GM19035 (cell line): ENCODE measurements around the gene MYH7.
"Not testable (repeated sequence)": the region's sequence is repeated elsewhere in the genome, so short reads cannot be mapped to it uniquely, and the experiment has no call there.

Experiments
- ATAC-seq: cut with Tn5 transposase; IDR thresholded peaks from one replicate; pipeline ENCODE4 v1.9.1; 2021; ENCODE audit not compliant: unreplicated experiment

Gene MYH7

DNA sequence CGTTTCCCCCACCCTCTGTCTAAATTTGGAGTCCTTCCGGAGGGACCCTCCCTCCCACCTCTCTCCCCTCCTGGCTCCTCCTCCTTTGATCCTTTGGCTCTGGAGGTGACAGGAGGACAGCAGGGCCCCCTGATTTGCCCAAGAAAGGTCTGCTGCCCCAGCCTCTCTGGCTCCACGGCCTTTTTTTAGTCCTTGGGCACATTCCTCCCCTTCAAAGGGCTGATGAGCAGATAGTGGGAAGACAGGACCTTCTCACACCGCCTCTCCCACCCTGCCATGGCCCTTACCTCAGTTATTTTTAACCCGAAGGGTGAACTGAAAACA is 27.2 kb downstream of the MYH7 start:
- no peak for ATAC-seq

GRCh38 chr14:23407516-23408306 is 27.7 kb downstream of the MYH7 start, which contains the start of gene MYH6:
Gene MYH6 (minus strand): TSS chr14:23408273. CDS start chr14:23407223, 1,050 bp downstream.
- ATAC-seq = no peak

- ATAC-seq = no peak
These were observed 28.6 kb downstream of the MYH7 start for GRCh38 chr14:23406725-23407355.

DNA sequence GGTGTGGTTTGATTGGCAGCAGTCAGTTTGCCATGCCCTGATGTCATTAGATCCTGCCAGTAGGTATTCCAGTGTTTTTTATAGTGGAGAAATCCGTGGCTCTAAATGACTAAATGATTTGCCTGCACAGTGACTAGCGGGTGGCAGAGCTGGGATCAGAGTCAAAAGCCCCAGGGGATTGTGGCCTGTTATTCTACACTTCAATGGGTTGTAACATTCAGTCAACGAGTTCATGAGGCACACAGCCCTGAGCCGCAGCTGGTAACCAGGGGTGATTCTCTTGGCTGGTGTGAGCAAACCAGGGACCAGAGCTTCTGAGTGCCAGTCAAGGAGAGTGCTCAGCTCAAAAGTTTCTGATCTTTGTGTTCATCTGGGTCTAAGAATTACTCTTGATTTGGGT is 29.2 kb downstream of the MYH7 start:
- ATAC-seq = no peak

GRCh38 chr14:23405516-23406025 is 29.9 kb downstream of the MYH7 start:
- no peak for ATAC-seq

DNA sequence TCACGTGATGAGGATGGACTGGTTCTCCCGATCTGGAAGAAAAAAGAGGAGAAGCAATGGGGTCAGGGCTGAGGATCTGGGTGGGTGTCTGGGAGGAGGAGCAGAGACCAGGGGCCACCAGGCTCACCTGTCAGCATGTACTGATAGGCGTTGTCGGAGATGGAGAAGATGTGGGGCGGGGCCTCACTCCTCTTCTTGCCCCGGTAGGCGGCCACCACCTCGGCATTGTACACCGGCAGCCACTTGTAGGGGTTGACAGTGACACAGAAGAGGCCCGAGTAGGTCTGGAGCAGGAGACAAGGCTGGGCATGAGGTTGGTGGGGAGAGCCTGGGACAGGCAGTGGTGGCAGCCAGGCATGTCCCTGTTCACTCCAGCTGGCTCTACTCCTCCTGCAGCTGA is 30.4 kb downstream of the MYH7 start:
- ATAC-seq = no peak

GRCh38 chr14:23404331-23404900 is 31.0 kb downstream of the MYH7 start:
- ATAC-seq = no peak

- ATAC-seq = no peak
These were observed 31.6 kb downstream of the MYH7 start for GRCh38 chr14:23403908-23404307.

GRCh38 chr14:23403139-23403438 is 32.4 kb downstream of the MYH7 start:
- ATAC-seq = no peak

DNA sequence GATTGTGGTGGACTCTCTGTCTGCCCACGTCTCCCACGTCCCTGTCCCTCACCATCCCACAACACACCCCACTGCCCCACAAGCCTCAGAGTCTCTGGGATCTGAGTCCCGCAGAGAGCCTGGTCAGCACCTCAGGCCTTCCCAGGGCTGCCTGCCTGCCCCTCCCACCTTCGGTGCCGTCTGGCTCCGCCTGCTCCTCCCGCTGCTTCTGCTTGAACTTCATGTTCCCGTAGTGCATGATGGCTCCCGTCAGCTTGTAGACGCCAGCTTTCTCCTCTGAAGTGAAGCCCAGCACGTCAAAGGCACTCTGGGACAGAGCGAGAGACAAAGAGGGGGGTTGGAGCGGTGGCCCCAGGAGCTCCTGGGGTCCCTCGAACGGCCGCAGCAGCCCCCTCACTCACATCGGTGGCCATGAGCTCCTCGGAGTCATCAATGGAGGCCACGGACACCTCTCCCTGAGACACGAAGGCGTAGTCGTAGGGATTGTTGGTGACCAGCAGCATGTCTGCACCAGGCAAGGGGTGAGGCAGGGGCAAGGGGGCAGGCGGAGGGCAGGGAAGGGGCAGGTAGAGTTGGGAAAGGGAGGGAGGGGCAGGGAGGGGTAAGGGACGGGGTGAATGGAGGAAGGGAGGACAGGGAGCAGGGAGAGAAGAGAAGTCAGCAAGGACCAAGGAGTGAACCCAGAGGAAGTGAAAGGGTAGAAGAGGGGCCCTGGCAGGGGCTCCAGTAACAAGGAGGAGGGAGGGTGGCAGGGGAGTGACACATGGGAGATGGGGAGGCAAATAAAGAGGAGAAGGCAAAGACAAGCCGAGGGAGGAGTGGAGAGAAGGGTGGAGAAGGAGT is 32.9 kb downstream of the MYH7 start:
- ATAC-seq = no peak

DNA sequence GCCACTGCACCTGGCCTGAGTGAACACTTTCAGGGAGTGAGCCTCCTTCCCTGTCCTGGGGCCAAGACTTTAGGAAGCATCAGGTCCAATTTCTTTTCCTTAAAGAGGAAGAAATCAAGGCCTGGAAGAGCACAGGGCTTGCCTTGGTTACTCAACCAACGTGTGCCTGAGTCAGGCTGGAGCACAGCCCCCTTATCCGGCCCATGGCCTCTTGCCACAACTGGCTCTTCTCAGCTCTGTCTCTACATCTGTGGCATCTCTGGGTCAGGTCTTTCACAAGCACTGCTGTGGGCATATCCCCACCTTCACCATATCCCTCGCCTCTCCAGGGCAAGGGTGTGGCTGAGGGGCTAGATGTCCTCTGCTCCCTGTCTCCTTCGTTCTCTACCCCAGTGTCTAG is 34.2 kb downstream of the MYH7 start:
- no peak for ATAC-seq

- not testable (repeated sequence) for ATAC-seq
These were observed 34.8 kb downstream of the MYH7 start for GRCh38 chr14:23400496-23401149.

DNA sequence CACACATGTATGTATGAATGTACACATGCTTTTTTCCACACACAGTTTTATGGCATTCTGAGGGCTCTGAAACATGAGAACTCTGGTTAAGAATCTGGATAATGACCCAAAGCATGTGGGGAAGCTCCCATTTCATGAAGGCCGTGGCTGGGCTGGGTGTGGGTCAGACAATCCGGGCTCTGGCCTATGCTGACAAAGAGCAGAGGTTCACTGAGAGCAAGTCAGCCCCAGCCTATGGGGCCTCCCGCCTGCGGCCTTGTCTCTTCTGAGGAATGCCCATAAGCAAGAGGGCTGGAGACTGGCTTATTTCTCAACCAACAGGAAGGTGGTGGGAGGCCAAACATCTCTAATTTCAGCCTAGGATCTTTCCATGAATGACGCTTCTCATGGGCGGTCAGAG is 35.9 kb downstream of the MYH7 start:
- no peak for ATAC-seq

DNA sequence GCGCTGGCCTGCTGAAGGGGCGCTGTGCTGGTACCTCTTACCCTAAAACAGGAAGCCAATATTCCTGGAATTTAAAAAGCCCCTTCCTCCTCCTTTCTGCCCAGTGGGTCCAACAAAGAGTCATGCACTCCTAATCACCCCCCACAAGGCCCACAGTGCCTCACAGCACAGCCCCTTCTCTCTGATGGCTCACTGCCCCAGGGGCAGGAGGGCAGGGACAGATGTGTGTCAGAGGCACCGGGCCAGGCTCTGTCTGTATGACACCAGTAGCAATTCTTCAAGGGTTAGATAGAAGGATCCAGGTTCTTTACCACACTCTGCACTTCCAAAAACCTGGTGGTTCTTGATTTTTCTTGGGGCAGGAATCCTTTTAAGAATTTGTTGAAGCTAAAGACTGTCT is 36.3 kb downstream of the MYH7 start:
- ATAC-seq = no peak

DNA sequence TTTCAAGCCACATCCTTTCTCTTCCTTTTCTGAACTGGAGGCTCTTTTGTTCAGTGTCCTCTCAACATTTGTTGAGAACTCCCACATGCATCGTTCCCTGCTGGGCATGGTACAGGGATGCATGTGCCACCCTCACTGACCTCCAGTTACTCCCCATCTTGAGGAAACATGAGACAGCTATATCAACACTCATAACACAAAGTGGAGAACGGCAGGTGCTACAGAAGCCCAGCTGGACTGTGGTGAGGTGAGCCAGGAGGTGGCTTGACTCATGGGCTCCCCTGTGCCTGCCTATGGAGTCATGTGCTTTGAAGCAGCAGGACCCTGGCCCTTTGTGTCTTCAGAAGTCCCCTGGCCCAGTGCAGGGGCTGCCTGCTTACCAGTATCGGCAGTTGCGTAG is 37.1 kb downstream of the MYH7 start:
- no peak for ATAC-seq

- ATAC-seq = no peak
These were observed 38.6 kb downstream of the MYH7 start for GRCh38 chr14:23396781-23397407.

- no peak for ATAC-seq
These were observed 39.3 kb downstream of the MYH7 start for GRCh38 chr14:23396126-23396525.

- no peak for ATAC-seq
These were observed 42.8 kb downstream of the MYH7 start for GRCh38 chr14:23392613-23393012.

- ATAC-seq = not testable (repeated sequence)
These were observed 45.6 kb downstream of the MYH7 start for GRCh38 chr14:23389871-23390270.

DNA sequence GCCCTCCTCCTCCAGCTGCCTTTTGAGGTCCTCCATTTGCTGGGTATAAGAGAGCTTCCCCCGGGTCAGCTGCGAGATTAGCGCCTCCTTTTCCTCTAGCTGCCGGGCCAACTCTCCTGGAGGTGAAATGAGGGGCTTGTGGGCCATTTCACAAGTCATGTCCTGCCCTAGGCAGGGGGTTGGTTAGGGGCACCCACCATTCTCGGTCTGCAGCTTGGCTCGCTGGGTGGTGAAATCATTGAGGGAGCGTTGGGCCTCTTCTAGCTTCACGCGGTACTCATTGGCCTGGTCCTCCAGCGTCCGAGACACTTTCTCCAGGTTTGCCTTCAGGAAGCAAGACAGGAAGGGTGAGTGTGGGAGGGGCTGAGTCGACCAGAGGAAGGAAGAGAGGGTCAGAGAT is 46.1 kb downstream of the MYH7 start:
- ATAC-seq = no peak

- no peak for ATAC-seq
These were observed 46.5 kb downstream of the MYH7 start for GRCh38 chr14:23388996-23389395.
